HCT116 (cell line): ENCODE data around the gene PAQR7. TPM values are rescaled to one million over a fixed set of nuclear protein-coding genes. Genes with fewer than 3 reads are reported as not detected.

ENCODE experiments used
- ATAC-seq: fragments of 200-7000 bp; cut with Tn5 transposase; 2 replicates; pipeline ENCODE4 v1.9.1; 2020; ENCODE audit warnings: mild to moderate bottlenecking, moderate library complexity
- BruUV-seq: library from RNA; stranded (reverse); fragments of 400-500 nt; replicated peaks from 2 replicates; lab custom pipeline; 2021; lab: Mats Ljungman, UMichigan
- CTCF ChIA-PET: fragments of 300-600 bp; sonication (Branson Sonifier 250); formaldehyde crosslinking; loops from one replicate; lab custom pipeline; 2021; ENCODE audit warnings: antibody characterized with exemption; lab: Charles Lee
- POLR2A ChIA-PET: fragments of 300-600, 350-600 bp; sonication (Branson Sonifier 250); formaldehyde crosslinking; loops from one replicate; lab custom pipeline; 2021; ENCODE audit warnings: antibody characterized with exemption; lab: Charles Lee
- RAD21 ChIA-PET, 2 experiments: fragments of 300-600 bp; sonication (Branson Sonifier 250); formaldehyde crosslinking; loops; one replicate each; lab custom pipeline; 2023; ENCODE audit warnings: low total read pairs in 2 of 2; ENCODE audit not compliant: uncharacterized antibody in 2 of 2, unreplicated experiment in 2 of 2, low non-redundant PET in 1 of 2; lab: Charles Lee
- DNase-seq: peaks from one replicate; pipeline ENCODE4 v3.0.0-alpha.2; 2010; ENCODE audit warnings: low read depth, low spot score
- H2AFZ ChIP-seq: fragments of 200-600 bp; shearing (Covaris generic), sonication (generic); 2 replicates; pipeline ENCODE4 v1.6.1; 2017; ENCODE audit warnings: low read depth, mixed run types, mixed read lengths, antibody characterized with exemption, low read length; ENCODE audit not compliant: poor library complexity, severe bottlenecking
- H3K27ac ChIP-seq: 2 replicates; pipeline ENCODE4 v1.5.1; 2012; ENCODE audit warnings: low read depth, low read length
- H3K27me3 ChIP-seq: fragments of 200-600 bp; sonication (generic); 2 replicates; pipeline ENCODE4 v1.6.1; 2016; ENCODE audit warnings: mixed run types, low read length, mixed read lengths; ENCODE audit not compliant: insufficient read depth
- H3K36me3 ChIP-seq, 2 experiments: fragments of 200-500 bp in 1 of 2; fragments of 200-600 bp in 1 of 2; sonication (Bioruptor generic) in 1 of 2; sonication (generic) in 1 of 2; 2 replicates each; pipeline versions ENCODE4 v1.5.1 to v1.6.1; 2014 to 2016; ENCODE audit warnings: low read length in 2 of 2, inconsistent platforms in 1 of 2, mixed read lengths in 1 of 2, mixed run types in 1 of 2; ENCODE audit not compliant: insufficient read depth in 2 of 2, control insufficient read depth in 1 of 2
- H3K4me1 ChIP-seq, 2 experiments: fragments of 200-600 bp in 1 of 2; sonication (generic) in 1 of 2; 2 replicates each; pipeline versions ENCODE4 v1.5.1 to v1.6.1; 2012 to 2017; ENCODE audit warnings: low read length in 2 of 2, inconsistent platforms in 1 of 2, mild to moderate bottlenecking in 1 of 2, mixed read lengths in 1 of 2, mixed run types in 1 of 2, moderate library complexity in 1 of 2; ENCODE audit not compliant: insufficient read depth in 2 of 2, control insufficient read depth in 1 of 2
- H3K4me2 ChIP-seq: fragments of 200-600 bp; sonication (generic); 2 replicates; pipeline ENCODE4 v1.6.1; 2017; ENCODE audit warnings: mixed run types, low read length, mixed read lengths
- H3K4me3 ChIP-seq, 2 experiments: fragments of 200-600 bp in 1 of 2; sonication (generic) in 1 of 2; replicated peaks in 1 of 2; 2 replicates each; pipeline ENCODE4 v1.5.1; 2011 to 2016; ENCODE audit warnings: low read length in 2 of 2, control low read depth in 1 of 2, low read depth in 1 of 2, mild to moderate bottlenecking in 1 of 2, mixed read lengths in 1 of 2, mixed run types in 1 of 2
- H3K79me2 ChIP-seq: fragments of 200-600 bp; sonication (generic); 2 replicates; pipeline ENCODE4 v1.6.1; 2017; ENCODE audit warnings: mild to moderate bottlenecking, mixed run types, low read length, moderate library complexity, mixed read lengths; ENCODE audit not compliant: insufficient read depth
- H3K9ac ChIP-seq: fragments of 200-600 bp; sonication (generic); 2 replicates; pipeline ENCODE4 v1.6.1; 2016; ENCODE audit warnings: low read length, mixed read lengths
- H3K9me2 ChIP-seq: fragments of 200-600 bp; sonication (generic), shearing (Covaris generic); 2 replicates; pipeline ENCODE4 v1.6.1; 2017; ENCODE audit warnings: mixed run types, mild to moderate bottlenecking, moderate library complexity; ENCODE audit not compliant: insufficient read depth
- H3K9me3 ChIP-seq, 2 experiments: fragments of 200-500 bp in 1 of 2; fragments of 200-600 bp in 1 of 2; sonication (Bioruptor generic) in 1 of 2; sonication (generic) in 1 of 2; 2 replicates each; pipeline ENCODE4 v1.6.1; 2014 to 2017; ENCODE audit warnings: low read length in 2 of 2, mixed read lengths in 2 of 2, inconsistent platforms in 1 of 2, low read depth in 1 of 2, mild to moderate bottlenecking in 1 of 2, mixed run types in 1 of 2, moderate library complexity in 1 of 2; ENCODE audit not compliant: control insufficient read depth in 1 of 2, insufficient read depth in 1 of 2
- H4K20me1 ChIP-seq: fragments of 200-600 bp; sonication (generic), shearing (Covaris generic); 2 replicates; pipeline ENCODE4 v1.6.1; 2017; ENCODE audit warnings: mixed run types, mild to moderate bottlenecking, moderate library complexity; ENCODE audit not compliant: insufficient read depth
- CEBPB ChIP-seq: IDR thresholded peaks from 2 replicates; pipeline ENCODE4 v1.6.1; 2012; ENCODE audit warnings: low read depth
- EGR1 ChIP-seq: IDR thresholded peaks from 2 replicates; pipeline ENCODE4 v1.6.1; 2012; ENCODE audit warnings: low read depth
- ELF1 ChIP-seq: IDR thresholded peaks from 2 replicates; pipeline ENCODE4 v1.6.1; 2012; ENCODE audit warnings: low read depth, borderline replicate concordance
- EZH2 ChIP-seq: fragments of 200-600 bp; sonication (generic); IDR thresholded peaks from 2 replicates; pipeline ENCODE4 v1.6.1; 2017; ENCODE audit warnings: antibody characterized with exemption, mixed run types
- EZH2phosphoT487 ChIP-seq: fragments of 200-600 bp; IDR thresholded peaks from 2 replicates; pipeline ENCODE4 v1.6.1; 2018; ENCODE audit warnings: antibody characterized with exemption, borderline replicate concordance
- FOSL1 ChIP-seq: IDR thresholded peaks from 2 replicates; pipeline ENCODE4 v1.6.1; 2012; ENCODE audit warnings: low read depth
- MAX ChIP-seq: IDR thresholded peaks from 2 replicates; pipeline ENCODE4 v1.6.1; 2012
- POLR2A ChIP-seq: IDR thresholded peaks from 2 replicates; pipeline ENCODE4 v1.7.0; 2011; ENCODE audit warnings: borderline replicate concordance; ENCODE audit not compliant: insufficient read depth, insufficient read length; ENCODE audit errors: extremely low read depth
- POLR2AphosphoS5 ChIP-seq: IDR thresholded peaks from 2 replicates; pipeline ENCODE4 v1.6.1; 2011; ENCODE audit warnings: mild to moderate bottlenecking, low read depth, low read length, moderate library complexity
- RAD21 ChIP-seq: IDR thresholded peaks from 2 replicates; pipeline ENCODE4 v1.6.1; 2012; ENCODE audit warnings: low read depth, mild to moderate bottlenecking
- SIN3A ChIP-seq: IDR thresholded peaks from 2 replicates; pipeline ENCODE4 v1.6.1; 2012; ENCODE audit warnings: low read depth
- SP1 ChIP-seq: IDR thresholded peaks from 2 replicates; pipeline ENCODE4 v1.6.1; 2012; ENCODE audit warnings: low read depth
- SRF ChIP-seq: IDR thresholded peaks from 2 replicates; pipeline ENCODE4 v1.6.1; 2012; ENCODE audit warnings: low read depth
- TCF7L2 ChIP-seq: IDR thresholded peaks from 2 replicates; pipeline ENCODE4 v1.7.0; 2011; ENCODE audit warnings: borderline replicate concordance, inconsistent platforms; ENCODE audit not compliant: insufficient read depth, insufficient read length; ENCODE audit errors: extremely low read depth
- YY1 ChIP-seq: IDR thresholded peaks from 2 replicates; pipeline ENCODE4 v1.6.1; 2011; ENCODE audit warnings: low read length, low read depth, moderate library complexity, mild to moderate bottlenecking; ENCODE audit not compliant: insufficient replicate concordance; ENCODE audit errors: extremely low read depth
- ZBTB33 ChIP-seq: IDR thresholded peaks from 2 replicates; pipeline ENCODE4 v1.6.1; 2011; ENCODE audit warnings: mild to moderate bottlenecking, low read length, moderate library complexity; ENCODE audit not compliant: insufficient replicate concordance; ENCODE audit errors: extremely low read depth
- ZFX ChIP-seq: fragments of 450-650 bp; IDR thresholded peaks from 2 replicates; pipeline ENCODE4 v1.6.1; 2017
- ZNF274 ChIP-seq: fragments of 200-500 bp; sonication (Bioruptor generic); IDR thresholded peaks from 2 replicates; pipeline ENCODE4 v1.6.1; 2014; ENCODE audit warnings: mild to moderate bottlenecking, low read depth, low read length, inconsistent platforms
- intact Hi-C: fragments of 100-400 bp; cut with micrococcal nuclease; formaldehyde crosslinking; loops from 2 replicates; pipeline ENCODE4 v1.10.0; 2022
- total RNA-seq: library from RNA; stranded (reverse); gene quantifications from one replicate; pipeline ENCODE4 v1.2.1, GENCODE V29; 2021; ENCODE audit not compliant: unreplicated experiment

The PAQR7 gene
- total RNA-seq, 1 experiment from 2014 or later: 13.1 TPM

- RAD21 ChIA-PET: no interaction called here
- no peak overlapping the region for H3K9ac ChIP-seq
- H3K9me2 ChIP-seq: no peaks in the 10 kb centered on the region
- POLR2A ChIA-PET: no interaction called here
- no peak for TF ChIP-seq ELF1
- TF ChIP-seq EZH2: no peak
- no peak for TF ChIP-seq POLR2A
- TF ChIP-seq SRF: no peak
- no peak for TF ChIP-seq ZFX
- TF ChIP-seq SIN3A: no peak
- TF ChIP-seq YY1: no peak
- TF ChIP-seq ZBTB33: no peak
- no peak for TF ChIP-seq CEBPB
- TF ChIP-seq FOSL1: no peak
- no peak for TF ChIP-seq RAD21
- TF ChIP-seq SP1: no peak
- no peak for TF ChIP-seq EZH2phosphoT487
- TF ChIP-seq ZNF274: no peak
- no peak for TF ChIP-seq TCF7L2
- TF ChIP-seq MAX: no peak
- TF ChIP-seq POLR2AphosphoS5: no peak
- no peak for TF ChIP-seq EGR1
- TF ChIP-seq, all 23 proteins: peak for 0
- intact Hi-C loops: no loop called here
- no peaks in the 10 kb centered on the region for H4K20me1 ChIP-seq
- DNase-seq (no peak), ATAC-seq (no peak)
- H3K27ac ChIP-seq: no peak overlapping the region
- no peaks in the 10 kb centered on the region for H3K27me3 ChIP-seq
- CTCF ChIA-PET: no interaction called here
- no peaks in the 10 kb centered on the region for H3K9me3 ChIP-seq
- H3K4me2 ChIP-seq: no peak overlapping the region
- H3K79me2 ChIP-seq: no peaks in the 10 kb centered on the region
- no peaks in the 10 kb centered on the region for H3K36me3 ChIP-seq
- BruUV-seq: no TSS peak
- H2AFZ ChIP-seq: no peak overlapping the region
- H3K4me3 ChIP-seq: no peak overlapping the region
- H3K4me1 ChIP-seq: peaks cover 8 to 19% of the 10 kb centered on the region in 2 experiments
These were observed 5.0 kb upstream of the PAQR7 start for GRCh38 chr1:25880518-25880917.
